DOHH2 (cell line): ENCODE measurements around the gene SUPT7L.
"Not testable (repeated sequence)": the region's sequence is repeated elsewhere in the genome, so short reads cannot be mapped to it uniquely, and the experiment has no call there.

ENCODE experiments used
- H3F3A ChIP-seq: fragments of 200-600 bp; sonication (generic), shearing (Covaris generic); 2 replicates; pipeline ENCODE4 v1.6.0; 2016; ENCODE audit warnings: antibody characterized with exemption, mild to moderate bottlenecking; ENCODE audit not compliant: control insufficient read depth, insufficient read depth
- H3K27ac ChIP-seq: fragments of 200-600 bp; sonication (generic); 2 replicates; pipeline ENCODE4 v1.5.1; 2014; ENCODE audit warnings: low read depth, mild to moderate bottlenecking, low read length, moderate library complexity
- H3K27me3 ChIP-seq: fragments of 200-600 bp; sonication (generic); 2 replicates; pipeline ENCODE4 v1.6.1; 2014; ENCODE audit warnings: mild to moderate bottlenecking, low read length, mixed read lengths; ENCODE audit not compliant: control insufficient read depth
- H3K36me3 ChIP-seq: fragments of 200-600 bp; sonication (generic); 2 replicates; pipeline ENCODE4 v1.6.1; 2014; ENCODE audit warnings: mild to moderate bottlenecking, low read length, moderate library complexity, mixed read lengths; ENCODE audit not compliant: control insufficient read depth
- H3K4me1 ChIP-seq: fragments of 200-600 bp; sonication (generic); 2 replicates; pipeline ENCODE4 v1.6.1; 2014; ENCODE audit warnings: mild to moderate bottlenecking, low read length, mixed read lengths; ENCODE audit not compliant: control insufficient read depth
- H3K4me2 ChIP-seq: fragments of 200-600 bp; sonication (generic); 2 replicates; pipeline ENCODE4 v1.6.0; 2014; ENCODE audit warnings: mild to moderate bottlenecking, low read length, moderate library complexity
- H3K4me3 ChIP-seq: fragments of 200-600 bp; sonication (generic); 2 replicates; pipeline ENCODE4 v1.5.1; 2014; ENCODE audit warnings: mild to moderate bottlenecking, low read length, mixed read lengths
- H3K79me2 ChIP-seq: fragments of 200-600 bp; sonication (generic); 2 replicates; pipeline ENCODE4 v1.6.1; 2014; ENCODE audit warnings: mild to moderate bottlenecking, low read length, mixed read lengths; ENCODE audit not compliant: control insufficient read depth
- H3K9me2 ChIP-seq: fragments of 200-600 bp; sonication (generic); replicated peaks from 2 replicates; pipeline ENCODE4 v1.6.1; 2014; ENCODE audit warnings: mild to moderate bottlenecking, low read length, mixed read lengths; ENCODE audit not compliant: control insufficient read depth
- H3K9me3 ChIP-seq: fragments of 200-600 bp; sonication (generic); 2 replicates; pipeline ENCODE4 v1.6.1; 2014; ENCODE audit warnings: antibody characterized with exemption, low read length, mixed read lengths; ENCODE audit not compliant: control insufficient read depth, insufficient read depth
- H4K20me1 ChIP-seq: fragments of 200-600 bp; sonication (generic); 2 replicates; pipeline ENCODE4 v1.6.0; 2014; ENCODE audit warnings: low read depth, mild to moderate bottlenecking, antibody characterized with exemption, low read length, moderate library complexity; ENCODE audit not compliant: control insufficient read depth, insufficient read depth
- CTCF ChIP-seq: fragments of 200-600 bp; sonication (generic); IDR thresholded peaks from one replicate; pipeline ENCODE4 v1.5.1; 2014; ENCODE audit warnings: antibody characterized with exemption, mild to moderate bottlenecking, low read depth, low read length; ENCODE audit not compliant: poor library complexity, severe bottlenecking
- EZH2phosphoT487 ChIP-seq: fragments of 200-600 bp; sonication (generic); IDR thresholded peaks from 2 replicates; pipeline ENCODE4 v1.6.1; 2017; ENCODE audit warnings: borderline replicate concordance, mild to moderate bottlenecking, antibody characterized with exemption, low read length, moderate library complexity, mixed read lengths

SUPT7L gene

GRCh38 chr2:27689424-27689823 lies 26.0 kb upstream of the SUPT7L start:
- TF ChIP-seq EZH2phosphoT487 (no peak), CTCF (no peak)
- Histone ChIP-seq H3K27ac (no peak overlapping the region), H3K4me2 (no peak overlapping the region), H3K36me3 (peaks cover 31% of the 10 kb centered on the region), H3K4me1 (no peaks in the 10 kb centered on the region), H3K9me3 (no peaks in the 10 kb centered on the region), H3K79me2 (no peaks in the 10 kb centered on the region), H4K20me1 (no peaks in the 10 kb centered on the region), H3K9me2 (no peaks in the 10 kb centered on the region), H3K4me3 (no peak overlapping the region), H3K27me3 (no peaks in the 10 kb centered on the region), H3F3A (no peaks in the 10 kb centered on the region)

- H3K36me3 ChIP-seq = peaks cover 47% of the 10 kb centered on the region
- no peaks in the 10 kb centered on the region for H3K4me1 ChIP-seq
Measured at GRCh38 chr2:27687232-27687631, 23.8 kb upstream of the SUPT7L start.

GRCh38 chr2:27685577-27685976 lies 22.2 kb upstream of the SUPT7L start:
- H3K27ac ChIP-seq = no peak overlapping the region
- no peaks in the 10 kb centered on the region for H3F3A ChIP-seq
- H3K4me1 ChIP-seq = no peaks in the 10 kb centered on the region
- TF ChIP-seq CTCF = no peak
- TF ChIP-seq EZH2phosphoT487 = no peak
- no peaks in the 10 kb centered on the region for H3K9me3 ChIP-seq
- H3K9me2 ChIP-seq = no peaks in the 10 kb centered on the region
- no peak overlapping the region for H3K4me3 ChIP-seq
- no peaks in the 10 kb centered on the region for H3K27me3 ChIP-seq
- no peaks in the 10 kb centered on the region for H4K20me1 ChIP-seq
- H3K79me2 ChIP-seq = no peaks in the 10 kb centered on the region
- no peak overlapping the region for H3K4me2 ChIP-seq
- peaks cover 51% of the 10 kb centered on the region for H3K36me3 ChIP-seq

More at GRCh38 chr2:27687232-27687631, 23.8 kb upstream of the SUPT7L start:
- no peak for TF ChIP-seq EZH2phosphoT487
- TF ChIP-seq CTCF = no peak
- Histone ChIP-seq H3K4me3 (no peak overlapping the region), H3K27me3 (no peaks in the 10 kb centered on the region), H3K9me2 (no peaks in the 10 kb centered on the region), H3K79me2 (no peaks in the 10 kb centered on the region), H4K20me1 (no peaks in the 10 kb centered on the region), H3K9me3 (no peaks in the 10 kb centered on the region), H3K27ac (no peak overlapping the region), H3K4me2 (no peak overlapping the region), H3F3A (no peaks in the 10 kb centered on the region)

GRCh38 chr2:27685006-27685405 lies 21.6 kb upstream of the SUPT7L start:
- H3K9me3 ChIP-seq, H3K9me2 ChIP-seq, H3K4me3 ChIP-seq, H3K4me1 ChIP-seq, H3K27me3 ChIP-seq, H3K4me2 ChIP-seq, H3K79me2 ChIP-seq, H3K27ac ChIP-seq, H3F3A ChIP-seq, H4K20me1 ChIP-seq: not testable (repeated sequence)
- peaks cover 51% of the 10 kb centered on the region for H3K36me3 ChIP-seq
